ENCODE data around the gene HLX.

HLX gene

GRCh38 chr1:220882061-220882891 is 3.0 kb downstream of the HLX start:
- DNase-seq: peak; percentile 75 to 83

GRCh38 chr1:220884109-220884980 is 5.1 kb downstream of the HLX start:
- no peak for DNase-seq

GRCh38 chr1:220884981-220885918 is 6.0 kb downstream of the HLX start:
- no peak for DNase-seq

- DNase-seq: no peak
These were observed 6.7 kb downstream of the HLX start for GRCh38 chr1:220885971-220886370.

GRCh38 chr1:220886470-220887201 is 7.4 kb downstream of the HLX start:
- DNase-seq: no peak

GRCh38 chr1:220887202-220887519 is 7.9 kb downstream of the HLX start:
- no peak for DNase-seq

GRCh38 chr1:220887520-220888416 is 8.5 kb downstream of the HLX start:
- DNase-seq: no peak

- DNase-seq: no peak
These were observed 9.3 kb downstream of the HLX start for GRCh38 chr1:220888417-220888986.

GRCh38 chr1:220889333-220889732 is 10.1 kb downstream of the HLX start:
- DNase-seq: no peak

- DNase-seq: no peak
These were observed 10.6 kb downstream of the HLX start for GRCh38 chr1:220889848-220890287.

- no peak for DNase-seq
These were observed 11.4 kb downstream of the HLX start for GRCh38 chr1:220890602-220891001.

- no peak for DNase-seq
These were observed 12.2 kb downstream of the HLX start for GRCh38 chr1:220891224-220892085.

- no peak for DNase-seq
These were observed 12.8 kb downstream of the HLX start for GRCh38 chr1:220892086-220892376.

- DNase-seq: no peak
These were observed 13.9 kb downstream of the HLX start for GRCh38 chr1:220892997-220893700.

GRCh38 chr1:220893701-220894024 is 14.4 kb downstream of the HLX start:
- DNase-seq: no peak

- no peak for DNase-seq
These were observed 15.0 kb downstream of the HLX start for GRCh38 chr1:220894025-220894923.

GRCh38 chr1:220894924-220895256 is 15.6 kb downstream of the HLX start:
- DNase-seq: no peak

- no peak for DNase-seq
These were observed 16.2 kb downstream of the HLX start for GRCh38 chr1:220895412-220895946.

Measured in Kasumi-1 (cell line).